T-helper 9 cell (primary cell): ENCODE data around the gene SCFD2.

Experiments
- DNase-seq: peaks from one replicate; pipeline ENCODE4 v3.0.0-alpha.2; 2020

SCFD2 gene

DNA sequence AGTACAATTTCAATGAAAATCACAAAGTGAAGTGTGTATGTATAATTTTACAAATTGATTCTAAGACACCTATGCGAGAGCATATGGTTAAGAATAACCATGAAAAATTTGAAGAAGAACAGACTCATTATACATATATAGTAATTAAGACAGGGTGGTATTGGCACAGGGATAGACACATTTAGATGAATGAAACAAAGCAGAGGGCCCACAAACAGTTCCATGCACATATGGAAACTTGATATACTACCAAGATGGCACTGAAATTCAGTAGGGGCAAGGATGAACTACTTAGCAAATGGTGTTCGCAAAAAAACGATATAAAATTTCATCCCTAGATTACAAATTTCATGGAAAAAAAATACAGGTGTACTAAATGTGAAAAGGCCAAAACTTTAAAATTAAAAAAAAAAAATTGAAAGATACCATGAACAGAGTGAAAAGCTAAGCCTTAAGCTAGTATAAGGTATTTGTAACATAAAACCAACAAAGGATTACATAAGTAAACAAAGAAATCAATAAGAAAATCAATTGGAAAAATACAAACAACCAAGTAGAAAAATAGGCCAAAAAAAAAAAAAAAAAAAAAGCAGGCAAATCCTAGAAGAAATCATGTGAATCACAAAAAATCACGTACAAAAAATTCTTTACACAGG lies 418.3 kb downstream of the SCFD2 start:
- DNase-seq: no peak

DNA sequence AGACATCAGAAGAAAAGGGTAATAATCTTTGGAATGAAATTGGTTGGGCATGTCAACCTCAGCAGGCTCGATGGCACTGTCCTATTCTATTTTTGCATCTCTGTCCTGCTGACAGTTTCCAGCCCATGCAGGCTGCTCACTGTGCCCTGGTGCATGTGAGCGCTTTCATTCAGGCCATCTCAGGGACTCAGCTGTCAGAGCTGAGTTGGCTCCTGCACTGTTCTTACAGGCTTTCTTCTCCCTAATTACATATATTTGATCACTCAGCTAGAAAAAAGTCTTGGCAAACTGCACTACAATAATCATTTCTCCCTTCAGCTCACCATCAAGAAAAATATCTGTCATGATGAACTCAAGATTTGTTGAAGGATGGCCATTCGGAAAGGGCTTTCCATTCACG lies 419.0 kb downstream of the SCFD2 start:
- DNase-seq: no peak

DNA sequence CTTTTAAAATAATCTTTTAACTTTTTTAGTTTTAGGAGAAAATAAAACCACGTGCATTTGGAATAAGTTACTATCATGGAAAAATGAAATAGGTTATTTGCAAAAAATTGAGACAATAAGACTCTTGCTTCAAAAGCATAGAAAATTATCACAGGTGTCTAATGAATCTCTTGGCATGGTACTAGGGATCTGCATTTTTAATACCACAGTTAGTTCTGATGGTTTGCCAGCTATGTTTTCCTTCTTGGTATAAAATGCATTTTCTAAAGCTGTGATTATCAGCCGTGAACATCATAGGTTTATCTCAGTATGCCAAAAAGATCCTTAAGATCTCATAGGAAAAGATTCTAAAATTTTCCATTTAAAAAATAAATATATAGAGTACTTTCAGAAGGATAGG lies 419.9 kb downstream of the SCFD2 start:
- DNase-seq: no peak

DNA sequence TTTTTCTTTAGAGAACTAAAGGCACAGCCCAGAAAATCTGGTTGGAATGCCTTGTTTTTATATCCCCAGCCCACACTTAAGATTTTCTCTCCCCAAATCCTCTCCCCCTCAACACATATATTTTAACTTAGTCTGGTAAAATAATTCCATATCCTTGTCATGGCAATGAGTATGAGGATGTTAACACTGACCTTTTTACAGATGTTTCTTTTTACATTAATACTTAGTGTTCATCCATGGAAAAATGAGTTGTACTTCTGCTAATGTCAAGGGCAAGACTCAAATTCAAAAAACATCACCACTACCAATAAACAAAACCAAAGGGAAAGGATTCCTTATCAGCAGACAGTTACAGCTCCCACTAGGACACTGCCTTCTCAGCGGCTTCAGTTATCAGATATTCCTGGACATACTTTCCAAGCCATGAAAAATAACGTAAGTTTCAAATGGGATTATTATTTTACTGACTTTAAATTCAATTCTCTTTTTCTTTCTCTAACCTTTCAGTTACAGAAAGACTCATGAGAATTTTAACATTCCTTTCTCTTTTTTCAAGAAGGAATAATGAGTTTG lies 420.4 kb downstream of the SCFD2 start:
- no peak for DNase-seq

GRCh38 chr4:52943677-52944076 lies 422.2 kb downstream of the SCFD2 start:
- DNase-seq: no peak

GRCh38 chr4:52942936-52943335 lies 422.9 kb downstream of the SCFD2 start:
- no peak for DNase-seq

DNA sequence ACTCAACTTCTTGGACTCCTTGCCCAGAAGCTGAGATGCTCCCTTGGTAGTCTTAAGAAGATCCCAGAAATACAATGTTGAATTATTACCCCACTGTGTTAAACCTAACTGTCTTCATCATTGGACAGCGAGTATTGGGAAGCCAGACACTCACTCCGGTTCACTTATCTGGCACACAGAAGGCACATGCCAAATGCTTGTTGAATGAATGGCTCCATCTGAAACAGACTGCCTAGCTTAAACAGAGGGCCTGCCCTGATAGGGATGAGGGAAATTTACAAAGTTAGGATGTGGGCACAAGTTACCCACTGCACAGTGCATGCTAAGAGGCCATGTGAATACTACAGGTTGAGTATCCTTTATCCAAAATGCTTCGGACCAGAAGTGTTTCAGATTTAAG lies 424.4 kb downstream of the SCFD2 start:
- no peak for DNase-seq

DNA sequence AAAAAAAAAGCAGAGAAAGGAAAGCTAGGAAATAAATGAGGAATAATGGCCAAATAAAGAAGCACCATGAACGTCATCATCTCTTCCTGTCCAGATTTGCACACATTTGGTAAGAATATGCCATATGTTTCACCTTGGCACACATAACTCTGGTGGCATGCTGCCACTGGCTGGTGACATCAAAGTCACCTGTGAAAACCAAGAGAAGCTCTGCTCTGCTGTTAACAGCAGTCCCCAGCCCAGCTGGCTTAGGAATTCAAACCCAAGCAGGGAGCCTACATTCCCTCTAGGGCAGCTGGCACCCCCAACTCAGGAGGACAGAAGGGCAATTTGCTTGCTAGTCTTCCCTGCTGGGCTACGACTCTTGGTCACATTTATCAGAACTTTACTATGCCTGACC lies 426.1 kb downstream of the SCFD2 start:
- no peak for DNase-seq

DNA sequence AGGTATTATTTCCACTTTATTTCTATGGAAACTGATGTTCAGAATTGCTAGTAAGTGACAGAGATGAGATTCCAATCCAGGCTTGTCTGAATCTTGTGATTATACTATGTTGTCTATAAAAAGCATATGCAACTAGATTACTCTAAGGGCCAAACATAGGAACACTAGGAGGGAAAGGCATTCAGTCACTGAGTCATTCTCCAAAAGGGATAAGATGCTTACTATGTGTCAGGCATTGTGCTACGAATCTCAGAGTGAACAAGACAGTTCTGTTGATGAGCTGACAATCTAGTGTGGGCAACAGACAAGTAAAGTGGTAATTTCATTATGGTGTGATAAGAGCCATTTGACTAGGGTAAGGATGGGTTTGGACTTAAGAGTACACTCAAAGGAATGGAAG lies 426.5 kb downstream of the SCFD2 start:
- no peak for DNase-seq

DNA sequence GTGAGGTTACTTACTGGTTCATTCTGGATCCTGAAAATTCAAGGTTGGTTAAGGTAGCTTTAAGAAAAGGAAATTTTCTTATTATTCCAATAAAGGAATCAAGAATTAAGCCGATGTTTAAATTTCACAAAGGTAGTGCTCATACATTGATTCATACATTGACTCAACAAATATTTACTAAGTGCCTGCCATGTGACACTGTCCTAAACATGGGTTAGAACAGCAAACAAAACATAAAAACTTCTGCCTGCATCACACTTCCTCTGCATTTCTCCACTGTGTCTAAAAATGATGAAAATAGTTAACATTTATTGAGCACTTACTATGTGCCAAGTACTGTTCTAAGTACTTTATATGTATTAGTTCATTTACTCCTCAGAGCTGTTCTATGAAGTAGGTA lies 428.0 kb downstream of the SCFD2 start:
- no peak for DNase-seq

- DNase-seq: no peak
Measured at GRCh38 chr4:52936729-52937128, 429.1 kb downstream of the SCFD2 start.

GRCh38 chr4:52935317-52935716 lies 430.5 kb downstream of the SCFD2 start:
- DNase-seq: no peak

DNA sequence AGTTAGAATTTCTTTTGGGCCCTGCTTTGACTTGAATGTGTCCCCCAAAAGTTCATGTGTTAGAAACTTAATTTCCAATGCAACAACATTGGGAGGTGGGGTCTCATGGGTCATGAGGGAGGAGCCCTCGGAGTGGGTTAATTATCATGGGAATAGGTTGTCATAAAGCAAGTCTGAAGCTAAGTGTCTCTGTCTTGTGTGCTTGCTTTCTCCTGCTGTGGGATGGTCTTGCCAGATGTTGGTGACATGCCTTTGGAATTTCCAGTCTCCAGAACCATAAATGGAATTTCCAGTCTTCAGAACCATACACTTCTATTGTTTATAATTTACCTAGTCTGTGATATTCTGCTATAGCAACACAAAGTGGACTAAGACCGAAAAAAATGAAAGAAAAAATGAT lies 432.1 kb downstream of the SCFD2 start:
- no peak for DNase-seq

DNA sequence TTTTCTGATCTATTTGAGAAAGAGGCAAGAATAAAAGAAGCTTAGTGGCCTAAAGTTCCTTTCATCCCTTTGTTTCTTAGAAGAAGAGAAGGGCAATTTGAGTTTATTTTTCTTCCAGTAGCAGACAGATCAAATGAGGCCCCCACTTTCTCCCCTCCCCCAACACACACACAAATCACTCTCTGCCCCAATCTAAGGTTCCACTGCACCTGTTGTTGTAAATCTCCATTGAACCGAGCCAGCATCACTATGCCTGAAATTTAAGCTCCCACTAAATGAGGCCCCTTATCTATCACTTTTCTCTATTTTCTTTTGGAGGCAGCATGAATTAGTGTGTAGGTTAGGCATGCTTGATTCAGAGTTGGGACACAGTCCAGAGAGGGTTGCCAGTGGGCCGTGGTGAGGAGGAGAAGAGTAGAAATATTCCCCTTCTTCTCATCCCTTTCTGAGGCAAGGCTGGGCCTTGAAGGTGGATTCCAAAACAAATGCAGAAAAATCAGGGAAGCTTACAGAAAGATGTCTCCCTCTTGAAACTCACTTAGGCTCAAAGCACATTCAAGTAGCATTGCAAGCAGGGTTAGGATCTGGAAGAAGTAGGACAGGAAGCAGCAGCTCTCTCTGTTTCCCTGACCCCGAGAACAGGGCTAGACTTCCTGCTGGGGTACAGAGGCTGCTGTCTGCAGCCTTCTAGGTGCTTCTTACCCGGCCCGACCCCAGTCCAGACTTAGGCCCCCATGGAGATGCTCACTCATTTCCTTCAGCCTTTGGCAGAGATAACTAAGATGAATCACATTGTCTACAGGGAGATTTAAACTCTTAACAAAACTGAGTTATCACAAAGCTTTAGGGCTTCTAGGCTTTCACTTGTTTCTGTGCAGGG lies 433.0 kb downstream of the SCFD2 start:
- no peak for DNase-seq

- DNase-seq: no peak
Measured at GRCh38 chr4:52931243-52931642, 434.6 kb downstream of the SCFD2 start.

- DNase-seq: no peak
Measured at GRCh38 chr4:52926196-52926974, 439.5 kb downstream of the SCFD2 start.

DNA sequence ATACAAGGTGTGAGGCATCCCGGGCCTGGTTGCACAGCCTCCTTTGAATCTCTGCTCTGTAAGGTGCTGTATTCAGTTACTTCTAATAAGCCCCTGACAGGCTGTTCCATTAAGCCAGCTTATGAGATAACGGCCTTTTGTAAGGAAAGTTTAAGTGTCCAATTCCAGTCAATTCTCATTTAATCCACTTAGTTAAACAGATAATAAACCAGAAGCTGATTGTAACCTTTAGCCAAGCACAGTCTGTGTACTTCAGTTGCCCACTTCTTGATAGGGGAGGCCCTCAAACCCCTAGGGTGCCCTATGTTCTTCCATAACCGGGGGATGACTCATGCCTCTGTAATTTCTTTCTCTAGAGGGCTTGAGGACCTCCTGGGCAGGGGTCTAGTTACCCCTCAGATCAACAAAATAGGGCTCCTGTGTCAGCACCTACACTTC lies 440.3 kb downstream of the SCFD2 start:
- no peak for DNase-seq

DNA sequence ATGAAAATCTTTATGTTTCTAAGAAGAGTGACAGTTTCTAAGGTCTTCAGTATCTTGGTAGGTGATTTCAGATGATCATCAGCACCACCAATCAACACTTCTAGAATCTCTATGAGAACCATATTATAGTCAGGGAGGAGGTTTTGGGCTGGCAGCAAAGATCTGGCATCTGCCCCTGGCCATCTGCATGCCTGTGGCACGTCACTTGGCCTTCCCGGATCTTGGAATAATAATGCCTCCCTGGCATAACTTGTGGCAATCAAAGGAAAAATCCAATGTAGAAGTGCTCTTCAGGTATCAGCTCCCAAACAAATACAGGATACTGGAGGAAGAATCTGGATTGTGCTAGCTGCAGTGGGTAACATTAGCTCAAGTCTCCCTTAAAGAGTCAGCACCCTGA lies 446.4 kb downstream of the SCFD2 start:
- DNase-seq: no peak

- no peak for DNase-seq
Measured at GRCh38 chr4:52917817-52918216, 448.0 kb downstream of the SCFD2 start.

GRCh38 chr4:52915730-52916300 lies 450.0 kb downstream of the SCFD2 start:
- DNase-seq: no peak

- DNase-seq: no peak
Measured at GRCh38 chr4:52915191-52915590, 450.7 kb downstream of the SCFD2 start.

- DNase-seq: no peak
Measured at GRCh38 chr4:52914051-52914605, 451.7 kb downstream of the SCFD2 start.

- DNase-seq: no peak
Measured at GRCh38 chr4:52912608-52913007, 453.3 kb downstream of the SCFD2 start.
